ENCODE results near the gene ROR2.

- no peak for TF ChIP-seq ZNF8 (CRISPR knock-in tag; IDR thresholded peaks at IDR 0.05)
- TF ChIP-seq OSR1 (CRISPR knock-in tag; IDR thresholded peaks at IDR 0.05), result no peak
Observed at GRCh38 chr9:91899594-91899993, 50.4 kb downstream of the ROR2 start.

Measured in SK-N-SH treated with all-trans-retinoic acid at 6 μM for 48 hours (cell line).